KOPT-K1 (cell line): ENCODE data around the gene FAM25A.
"Not testable (repeated sequence)": the region's sequence is repeated elsewhere in the genome, so short reads cannot be mapped to it uniquely, and the experiment has no call there.

Experiments
- H3K27ac ChIP-seq: fragments of 200-600 bp; sonication (generic); 2 replicates; pipeline ENCODE4 v1.5.1; 2016; ENCODE audit warnings: antibody characterized with exemption, mild to moderate bottlenecking, low read depth, low read length; ENCODE audit not compliant: poor library complexity, severe bottlenecking
- H3K36me3 ChIP-seq: fragments of 200-600 bp; sonication (generic); 2 replicates; pipeline ENCODE4 v1.5.1; 2017; ENCODE audit warnings: antibody characterized with exemption, mild to moderate bottlenecking, low read length, moderate library complexity; ENCODE audit not compliant: insufficient read depth
- H3K9me3 ChIP-seq: fragments of 200-600 bp; sonication (generic); 2 replicates; pipeline ENCODE4 v1.5.1; 2017; ENCODE audit warnings: antibody characterized with exemption, low read length, mild to moderate bottlenecking; ENCODE audit not compliant: insufficient read depth, poor library complexity, severe bottlenecking

Gene FAM25A

GRCh38 chr10:86992929-86993328, 27.2 kb upstream of the FAM25A start:
- H3K27ac ChIP-seq, result no peak overlapping the region
- no peaks in the 10 kb centered on the region for H3K9me3 ChIP-seq
- no peaks in the 10 kb centered on the region for H3K36me3 ChIP-seq

- H3K36me3 ChIP-seq, H3K27ac ChIP-seq, H3K9me3 ChIP-seq: not testable (repeated sequence)
These were observed 20.2 kb upstream of the FAM25A start for GRCh38 chr10:86999802-87000403.

GRCh38 chr10:87000491-87000890, 19.6 kb upstream of the FAM25A start:
- Histone ChIP-seq H3K9me3 (no peaks in the 10 kb centered on the region), H3K36me3 (no peaks in the 10 kb centered on the region), H3K27ac (no peak overlapping the region)

- not testable (repeated sequence) for H3K36me3 ChIP-seq, H3K27ac ChIP-seq, H3K9me3 ChIP-seq
These were observed 13.0 kb upstream of the FAM25A start for GRCh38 chr10:87007124-87007523.

GRCh38 chr10:87007674-87008073, 12.4 kb upstream of the FAM25A start:
- not testable (repeated sequence) for H3K27ac ChIP-seq, H3K36me3 ChIP-seq, H3K9me3 ChIP-seq

GRCh38 chr10:87008303-87008702, 11.8 kb upstream of the FAM25A start:
- not testable (repeated sequence) for H3K9me3 ChIP-seq, H3K36me3 ChIP-seq, H3K27ac ChIP-seq

GRCh38 chr10:87009134-87009696, 10.9 kb upstream of the FAM25A start:
- not testable (repeated sequence) for H3K36me3 ChIP-seq, H3K27ac ChIP-seq, H3K9me3 ChIP-seq

GRCh38 chr10:87013528-87013927, 6.6 kb upstream of the FAM25A start:
- not testable (repeated sequence) for H3K9me3 ChIP-seq, H3K36me3 ChIP-seq, H3K27ac ChIP-seq

GRCh38 chr10:87014986-87015716, 4.9 kb upstream of the FAM25A start:
- not testable (repeated sequence) for H3K27ac ChIP-seq, H3K36me3 ChIP-seq, H3K9me3 ChIP-seq

- H3K9me3 ChIP-seq, H3K27ac ChIP-seq: not testable (repeated sequence)
These were observed 2.0 kb upstream of the FAM25A start for GRCh38 chr10:87018127-87018526.

GRCh38 chr10:87019066-87019465, 1.0 kb upstream of the FAM25A start:
- not testable (repeated sequence) for H3K36me3 ChIP-seq, H3K27ac ChIP-seq, H3K9me3 ChIP-seq

More at GRCh38 chr10:87018127-87018526, 2.0 kb upstream of the FAM25A start:
- not testable (repeated sequence) for H3K36me3 ChIP-seq

GRCh38 chr10:87019504-87019903, 590 bp upstream of the FAM25A start:
- H3K9me3 ChIP-seq, H3K27ac ChIP-seq, H3K36me3 ChIP-seq: not testable (repeated sequence)

GRCh38 chr10:87025285-87025958, 5.3 kb downstream of the FAM25A start:
- H3K9me3 ChIP-seq, H3K36me3 ChIP-seq, H3K27ac ChIP-seq: not testable (repeated sequence)

- H3K9me3 ChIP-seq, H3K27ac ChIP-seq, H3K36me3 ChIP-seq: not testable (repeated sequence)
These were observed 6.8 kb downstream of the FAM25A start for GRCh38 chr10:87026747-87027508.

GRCh38 chr10:87030419-87030818, 10.3 kb downstream of the FAM25A start:
- H3K36me3 ChIP-seq, H3K9me3 ChIP-seq: not testable (repeated sequence)

More at GRCh38 chr10:87030419-87030818, 10.3 kb downstream of the FAM25A start:
- not testable (repeated sequence) for H3K27ac ChIP-seq
